Esophagus squamous epithelium (tissue), 5 donors: ENCODE measurements around the gene PLOD3. TPM values are rescaled to one million over a fixed set of nuclear protein-coding genes. Genes with fewer than 3 reads are reported as not detected.

Experiments
- DNase-seq: peaks from one replicate; lab custom pipeline; 2025; lab: John Stamatoyannopoulos, UW
- H3K27ac ChIP-seq, 4 donors: fragments of 200-600 bp; sonication (generic); one replicate each; pipeline ENCODE4 v1.5.1; 2016 to 2019; ENCODE audit warnings: mild to moderate bottlenecking in 1 of 4
- H3K27me3 ChIP-seq, 4 donors: fragments of 200-600 bp; sonication (generic); 1 replicate in 3 of 4; 2 replicates in 1 of 4; pipeline versions ENCODE4 v1.5.1 to v1.6.0; 2017 to 2021; ENCODE audit warnings: antibody characterized with exemption in 1 of 4
- H3K36me3 ChIP-seq, 3 donors: fragments of 200-600 bp; sonication (generic); one replicate each; pipeline ENCODE4 v1.5.1; 2016 to 2019
- H3K4me1 ChIP-seq, 3 donors: fragments of 200-600 bp; sonication (generic); one replicate each; pipeline ENCODE4 v1.5.1; 2017 to 2019
- H3K4me3 ChIP-seq, 4 donors: fragments of 200-600 bp; sonication (generic); 1 replicate in 3 of 4; 2 replicates in 1 of 4; pipeline ENCODE4 v1.5.1; 2016 to 2019; ENCODE audit warnings: mild to moderate bottlenecking in 2 of 4, moderate library complexity in 1 of 4
- H3K9me3 ChIP-seq, 3 donors: fragments of 200-600 bp; sonication (generic); one replicate each; pipeline ENCODE4 v1.5.1; 2016 to 2019
- POLR2A ChIP-seq, 4 donors: fragments of 450-650 bp; IDR thresholded peaks; one replicate each; pipeline ENCODE4 v1.6.1; 2017; ENCODE audit warnings: antibody characterized with exemption in 4 of 4, mild to moderate bottlenecking in 4 of 4, moderate library complexity in 3 of 4
- WGBS, 2 donors: methylation state at CpG; one replicate each; pipeline ENCODE4 v1.1.5; 2018; 5-methylcytosine and 5-hydroxymethylcytosine counted together
- intact Hi-C: fragments of 100-400 bp; cut with DNase I; formaldehyde crosslinking; loops from one replicate; pipeline ENCODE4 v1.15.0; 2022
- small RNA-seq, 4 donors: library from RNA; depleted of rRNA; stranded (forward); fragments of <200 nt; gene quantifications; one replicate each; pipeline ENCODE3, GENCODE V24; 2016
- total RNA-seq, 4 donors: library from RNA; depleted of rRNA; stranded (reverse); fragments of >200 nt; gene quantifications; one replicate each; pipeline ENCODE4 v1.1.0, GENCODE V29; 2016
- TF ChIP-seq, protein P1 (sequence below), 6 experiments: fragments of 450-650 bp in 4 of 6; fragments of 200-600 bp in 2 of 6; sonication (generic) in 2 of 6; IDR thresholded peaks; one replicate each; pipeline ENCODE4 v1.5.1; 2016 to 2019; ENCODE audit warnings: antibody characterized with exemption in 6 of 6, mild to moderate bottlenecking in 4 of 6, moderate library complexity in 4 of 6
- donor health status: DM: yes; HTN: yes; CAD: no.

PLOD3 gene
- total RNA-seq, 4 donors from 2014 or later = 2.5 to 14.5 (median 9.7) TPM

DNA sequence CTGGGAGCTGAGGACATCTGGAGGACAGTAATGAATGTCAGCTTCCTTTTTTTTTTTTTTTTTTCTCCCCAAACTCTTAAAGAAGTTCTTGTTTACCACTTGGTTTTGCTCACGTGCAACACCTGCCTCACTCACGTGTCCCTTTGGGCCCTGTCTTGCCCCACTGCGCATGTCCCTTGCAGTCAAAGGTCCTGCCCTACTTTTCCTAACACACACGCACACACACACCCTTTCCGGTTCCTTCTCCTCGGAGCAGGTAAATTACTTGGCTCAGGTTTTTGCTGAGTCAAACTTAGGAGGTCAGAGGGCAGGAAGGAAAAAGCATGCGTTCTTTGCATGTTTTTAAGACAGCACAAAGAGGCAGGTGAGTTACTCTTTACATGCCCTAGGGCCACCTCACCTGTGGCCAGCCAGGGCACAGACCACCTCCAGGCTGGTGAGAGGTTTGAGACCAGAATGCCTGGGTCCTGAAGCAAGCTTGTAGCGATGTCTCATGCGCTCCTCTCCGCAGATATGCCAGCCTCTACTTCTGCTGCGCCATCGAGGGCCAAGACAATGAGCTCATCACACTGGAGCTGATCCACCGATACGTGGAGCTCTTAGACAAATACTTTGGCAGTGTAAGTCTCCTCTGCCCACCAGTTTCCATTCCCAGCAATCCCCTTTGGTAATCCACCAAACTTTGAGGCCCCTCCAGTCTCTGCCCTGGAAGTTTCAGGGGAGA lies 60.4 kb downstream of the PLOD3 start:
- intact Hi-C loops = no loop called here
- H3K27ac ChIP-seq = no peak overlapping the region
- WGBS, 2 donors = 72 to 74% methylated on average over 11 to 13 of the region's 14 CpGs
- H3K27me3 ChIP-seq = peaks cover 0 to 22% (median 0%) of the 10 kb centered on the region in 4 donors
- no peaks in the 10 kb centered on the region for H3K9me3 ChIP-seq
- H3K36me3 ChIP-seq = peaks cover 7 to 52% (median 12%) of the 10 kb centered on the region in 3 donors
- H3K4me1 ChIP-seq = peaks cover 7 to 26% (median 11%) of the 10 kb centered on the region in 3 donors
- TF ChIP-seq, protein P1, sequence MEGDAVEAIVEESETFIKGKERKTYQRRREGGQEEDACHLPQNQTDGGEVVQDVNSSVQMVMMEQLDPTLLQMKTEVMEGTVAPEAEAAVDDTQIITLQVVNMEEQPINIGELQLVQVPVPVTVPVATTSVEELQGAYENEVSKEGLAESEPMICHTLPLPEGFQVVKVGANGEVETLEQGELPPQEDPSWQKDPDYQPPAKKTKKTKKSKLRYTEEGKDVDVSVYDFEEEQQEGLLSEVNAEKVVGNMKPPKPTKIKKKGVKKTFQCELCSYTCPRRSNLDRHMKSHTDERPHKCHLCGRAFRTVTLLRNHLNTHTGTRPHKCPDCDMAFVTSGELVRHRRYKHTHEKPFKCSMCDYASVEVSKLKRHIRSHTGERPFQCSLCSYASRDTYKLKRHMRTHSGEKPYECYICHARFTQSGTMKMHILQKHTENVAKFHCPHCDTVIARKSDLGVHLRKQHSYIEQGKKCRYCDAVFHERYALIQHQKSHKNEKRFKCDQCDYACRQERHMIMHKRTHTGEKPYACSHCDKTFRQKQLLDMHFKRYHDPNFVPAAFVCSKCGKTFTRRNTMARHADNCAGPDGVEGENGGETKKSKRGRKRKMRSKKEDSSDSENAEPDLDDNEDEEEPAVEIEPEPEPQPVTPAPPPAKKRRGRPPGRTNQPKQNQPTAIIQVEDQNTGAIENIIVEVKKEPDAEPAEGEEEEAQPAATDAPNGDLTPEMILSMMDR (IDR thresholded peaks at IDR 0.05) = no peak
- TF ChIP-seq POLR2A (IDR thresholded peaks at IDR 0.05) = no peak
- no peak overlapping the region for H3K4me3 ChIP-seq
- no peak for DNase-seq

DNA sequence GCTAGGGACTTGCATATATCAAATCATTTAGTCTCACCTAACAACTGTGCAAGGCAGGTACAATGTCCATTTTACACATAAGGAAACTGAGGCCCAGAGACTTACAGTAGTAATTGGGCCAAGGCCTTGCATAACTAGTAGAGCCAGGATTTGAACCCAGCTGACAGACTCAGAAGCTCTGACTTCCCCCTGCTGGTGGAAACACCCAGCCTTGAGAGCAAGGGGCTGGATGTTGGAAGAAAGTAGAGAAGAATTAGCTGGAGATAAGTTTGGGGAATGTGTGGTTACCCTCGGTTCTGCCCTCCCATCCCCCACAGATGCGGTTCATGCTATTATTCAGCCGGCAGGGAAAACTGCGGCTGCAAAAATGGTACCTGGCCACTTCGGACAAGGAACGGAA lies 61.1 kb downstream of the PLOD3 start:
- Histone ChIP-seq H3K4me1 (peaks cover 7 to 26% (median 11%) of the 10 kb centered on the region in 3 donors), H3K4me3 (no peak overlapping the region), H3K27ac (no peak overlapping the region), H3K36me3 (peaks cover 7 to 45% (median 12%) of the 10 kb centered on the region in 3 donors), H3K9me3 (no peaks in the 10 kb centered on the region), H3K27me3 (peaks cover 0 to 14% (median 0%) of the 10 kb centered on the region in 4 donors)
- no peak for DNase-seq
- WGBS, 2 donors = 78 to 85% methylated on average over 6 of the region's 6 CpGs
- no peak for TF ChIP-seq POLR2A (IDR thresholded peaks at IDR 0.05)
- TF ChIP-seq, protein P1 (IDR thresholded peaks at IDR 0.05) = no peak
- intact Hi-C loops = no loop called here

Small RNAs within 50 kb of the gene (small RNA-seq; reads per million reads assigned to genes)
- gene MIR4653 = 0 reads per million in 4 donors

Other genes with a start within 250 kb of the PLOD3 start
- under 1 TPM in 1 of 4 donors, not detected in 3; 0.11 TPM for gene MUC12, start 248.0 kb downstream of the PLOD3 start, total RNA-seq
- gene MUC17, start 197.5 kb downstream of the PLOD3 start, total RNA-seq = not detected
- 10 to 100 TPM; 12.1 to 19.6 (median 13.6) TPM for gene TRIM56, start 132.1 kb downstream of the PLOD3 start, total RNA-seq
- 1 to 10 TPM; 1.1 to 4.8 (median 3.1) TPM for gene SERPINE1, start 90.5 kb downstream of the PLOD3 start, total RNA-seq
- 100 to 1,000 TPM in 1 of 4 donors, 10 to 100 TPM in 3; 42.7 to 144 (median 64.3) TPM for gene AP1S1, start 63.1 kb downstream of the PLOD3 start, total RNA-seq
- gene VGF, start 52.0 kb downstream of the PLOD3 start, total RNA-seq = not detected
- not detected for gene NAT16, start 37.3 kb downstream of the PLOD3 start, total RNA-seq
- gene MOGAT3, start 16.5 kb downstream of the PLOD3 start, total RNA-seq = not detected
- gene ZNHIT1, start 584 bp upstream of the PLOD3 start, total RNA-seq = 10 to 100 TPM; 51.3 to 87.9 (median 64.4) TPM
- gene CLDN15, start 20.2 kb upstream of the PLOD3 start, total RNA-seq = 1 to 10 TPM; 3.1 to 6.7 (median 4.2) TPM
- 100 to 1,000 TPM; 127 to 233 (median 145) TPM for gene FIS1, start 27.5 kb upstream of the PLOD3 start, total RNA-seq
- 10 to 100 TPM in 2 of 4 donors, 1 to 10 TPM in 2; 5.8 to 13.5 (median 9.5) TPM for gene IFT22, start 104.2 kb upstream of the PLOD3 start, total RNA-seq
- gene COL26A1, start 145.3 kb upstream of the PLOD3 start, total RNA-seq = not detected